GM12878 (cell line): ENCODE measurements around the gene DENND1B. TPM values are rescaled to one million over a fixed set of nuclear protein-coding genes. Genes with fewer than 3 reads are reported as not detected.

Source experiments
- ATAC-seq: fragments of 200-7000 bp; cut with Tn5 transposase; 3 replicates; pipeline ENCODE4 v1.9.1; 2020; ENCODE audit warnings: mild to moderate bottlenecking, moderate library complexity
- BruUV-seq: library from RNA; stranded (reverse); fragments of 400-500 nt; replicated peaks from 2 replicates; lab custom pipeline; 2021; lab: Mats Ljungman, UMichigan
- CTCF ChIA-PET: fragments of 300-600 bp; sonication (Branson Sonifier 250); formaldehyde crosslinking; extraction: SDS; loops from one replicate; lab custom pipeline; 2021; ENCODE audit warnings: inconsistent platforms; lab: Yijun Ruan, JAX
- POLR2A ChIA-PET: fragments of 350-600 bp; formaldehyde crosslinking; extraction: SDS; loops from one replicate; lab custom pipeline; 2021; ENCODE audit warnings: inconsistent platforms; lab: Charles Lee
- RAD21 ChIA-PET: fragments of 300-600 bp; sonication (Branson Sonifier 250); formaldehyde crosslinking; loops from one replicate; lab custom pipeline; 2023; ENCODE audit warnings: antibody characterized with exemption; ENCODE audit not compliant: unreplicated experiment; lab: Charles Lee
- SMC1A ChIA-PET: fragments of 300-600 bp; sonication (Branson Sonifier 250); formaldehyde crosslinking; loops from one replicate; lab custom pipeline; 2023; ENCODE audit not compliant: unreplicated experiment, uncharacterized antibody; lab: Charles Lee
- DNase-seq: peaks from one replicate; pipeline ENCODE4 v3.0.0-alpha.2; 2011; ENCODE audit warnings: low read depth, low spot score
- FAIRE-seq: peaks from 3 replicates; lab custom pipeline; 2011; peaks lifted over from hg19 to GRCh38; lab: Jason Lieb, UNC
- H2AFZ ChIP-seq: 2 replicates; pipeline ENCODE4 v1.6.0; 2011; ENCODE audit warnings: low read depth, low read length, control low read depth; ENCODE audit not compliant: control insufficient read depth
- H3K27ac ChIP-seq: 2 replicates; pipeline ENCODE4 v1.5.1; 2011; ENCODE audit warnings: control low read depth; ENCODE audit not compliant: control insufficient read depth, insufficient read depth
- H3K27me3 ChIP-seq, 2 experiments: replicated peaks in 1 of 2; 2 replicates each; pipeline versions ENCODE4 v1.6.0 to v1.6.1; 2011; ENCODE audit warnings: low read length in 1 of 2; ENCODE audit not compliant: control insufficient read depth in 2 of 2, insufficient read depth in 2 of 2
- H3K36me3 ChIP-seq, 2 experiments: 2 replicates each; pipeline ENCODE4 v1.5.1; 2011; ENCODE audit warnings: low read length in 1 of 2; ENCODE audit not compliant: control insufficient read depth in 2 of 2, insufficient read depth in 2 of 2
- H3K4me1 ChIP-seq: 2 replicates; pipeline ENCODE4 v1.6.1; 2011; ENCODE audit warnings: mild to moderate bottlenecking, low read length, moderate library complexity, mixed read lengths; ENCODE audit not compliant: control insufficient read depth, insufficient read depth
- H3K4me2 ChIP-seq: 2 replicates; pipeline ENCODE4 v1.6.0; 2011; ENCODE audit warnings: control low read depth; ENCODE audit not compliant: control insufficient read depth, insufficient read depth
- H3K4me3 ChIP-seq: fragments of 200-600 bp; sonication (generic); 2 replicates; pipeline ENCODE4 v1.5.1; 2016
- H3K79me2 ChIP-seq: 2 replicates; pipeline ENCODE4 v1.6.0; 2011; ENCODE audit warnings: low read length; ENCODE audit not compliant: control insufficient read depth, insufficient read depth
- H3K9ac ChIP-seq: 2 replicates; pipeline ENCODE4 v1.8.0; 2011; ENCODE audit warnings: low read length, control low read depth, mixed read lengths; ENCODE audit not compliant: control insufficient read depth, insufficient read depth
- H3K9me3 ChIP-seq: replicated peaks from 3 replicates; pipeline ENCODE4 v1.5.1; 2011; ENCODE audit warnings: mild to moderate bottlenecking, low read length; ENCODE audit not compliant: control insufficient read depth, insufficient read depth
- H4K20me1 ChIP-seq: 2 replicates; pipeline ENCODE4 v1.6.0; 2011; ENCODE audit not compliant: control insufficient read depth, insufficient read depth
- CBX5 ChIP-seq: sonication (generic); IDR thresholded peaks from 2 replicates; pipeline ENCODE4 v1.6.1; 2016; ENCODE audit warnings: low read depth, moderate library complexity, mild to moderate bottlenecking, inconsistent platforms
- FOS ChIP-seq: IDR thresholded peaks from 3 replicates; pipeline ENCODE4 v1.6.1; 2011; ENCODE audit warnings: borderline replicate concordance; ENCODE audit not compliant: insufficient read length; ENCODE audit errors: extremely low read depth
- PAX8 ChIP-seq: fragments of 450-650 bp; IDR thresholded peaks from 2 replicates; pipeline ENCODE4 v1.6.1; 2017; ENCODE audit warnings: mild to moderate bottlenecking, moderate library complexity
- ZNF217 ChIP-seq: fragments of 450-650 bp; IDR thresholded peaks from 2 replicates; pipeline ENCODE4 v1.6.1; 2017; ENCODE audit warnings: antibody characterized with exemption, mild to moderate bottlenecking
- ZNF622 ChIP-seq: fragments of 450-650 bp; IDR thresholded peaks from 2 replicates; pipeline ENCODE4 v1.6.1; 2017; ENCODE audit warnings: mild to moderate bottlenecking, inconsistent platforms
- WGBS: methylation state at CpG from one replicate; pipeline ENCODE4 v1.1.6; 2016; ENCODE audit warnings: low lambda C conversion rate; ENCODE audit not compliant: insufficient replicate concordance, insufficient coverage; ENCODE audit errors: missing lambda C conversion rate; 5-methylcytosine and 5-hydroxymethylcytosine counted together
- in situ Hi-C: fragments of 300-500 bp; cut with MboI; formaldehyde crosslinking; loops from 9 replicates; pipeline ENCODE4 v1.14.3; 2018; ENCODE audit warnings: mixed read lengths
- intact Hi-C: fragments of 100-400 bp; cut with micrococcal nuclease; formaldehyde crosslinking; loops from one replicate; pipeline ENCODE4 v1.14.2; 2022; ENCODE audit not compliant: unreplicated experiment
- polyA plus RNA-seq, 11 experiments: library from polyadenylated mRNA; depleted of rRNA in 4 of 11; unstranded in 6 of 11; stranded (reverse) in 5 of 11; fragments of >200 nt; fragmentation: Nextera tagmentation in 4 of 11; fragmentation: Illumina TruSeq in 1 of 11; extraction: Ambion mirVana in 4 of 11; extraction: Trizol in 1 of 11; gene quantifications; 1 replicate in 1 of 11; 2 replicates in 10 of 11; pipeline versions ENCODE4 v1.2.1 to v1.2.3, GENCODE V29; 2011 to 2016; ENCODE audit warnings: inconsistent platforms in 2 of 11, missing spikeins in 2 of 11, low read depth in 1 of 11
- total RNA-seq, 4 experiments: library from RNA; depleted of rRNA in 3 of 4; stranded (reverse); fragments of >200 nt in 3 of 4; fragmentation: Illumina TruSeq in 1 of 4; extraction: Trizol in 1 of 4; gene quantifications; 2 replicates each; pipeline versions ENCODE4 v1.2.1 to v1.2.3, GENCODE V29; 2013 to 2021
- TF ChIP-seq, protein P1 (sequence below): IDR thresholded peaks from 2 replicates; pipeline ENCODE4 v1.6.1; 2012; ENCODE audit warnings: mild to moderate bottlenecking, low read depth, low read length
- TF ChIP-seq, protein P2 (sequence below): fragments of 450-650 bp; IDR thresholded peaks from 2 replicates; pipeline ENCODE4 v1.6.1; 2017; ENCODE audit warnings: antibody characterized with exemption, mild to moderate bottlenecking, moderate library complexity
- TF ChIP-seq, protein P3 (sequence below): IDR thresholded peaks from 2 replicates; pipeline ENCODE4 v1.6.1; 2011; ENCODE audit warnings: mild to moderate bottlenecking, low read depth, low read length, moderate library complexity; ENCODE audit not compliant: insufficient replicate concordance

DENND1B gene
- total and polyA plus RNA-seq, 10 of the 15 experiments (the other 5 are each of a cell fraction or from before 2014, with no cell fraction given) = 1.7 to 10.7 (median 8.0) TPM

DNA sequence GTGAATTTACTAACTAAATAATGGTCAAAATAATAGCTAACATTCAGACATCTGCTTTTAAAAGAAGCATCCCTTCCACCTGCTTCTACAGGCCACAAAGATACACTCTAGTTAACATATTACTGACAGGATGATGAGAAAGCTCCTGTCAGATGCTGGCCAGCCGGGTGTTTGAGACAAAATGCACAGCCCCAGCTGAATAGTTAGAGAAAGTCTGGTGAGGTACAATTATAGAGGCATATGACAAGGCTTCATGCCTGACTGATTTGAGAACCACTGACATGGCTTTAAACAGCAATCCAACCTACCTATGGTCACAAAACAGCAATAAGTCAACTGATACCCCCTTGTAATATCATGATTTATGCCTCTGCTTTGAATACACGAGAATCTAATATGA lies 137.0 kb downstream of the DENND1B start:
- no peak overlapping the region for H3K4me3 ChIP-seq
- POLR2A ChIA-PET = no interaction called here
- H4K20me1 ChIP-seq = no peaks in the 10 kb centered on the region
- H3K9me3 ChIP-seq = no peaks in the 10 kb centered on the region; the same call in 2 of the 3 replicates
- TF ChIP-seq, protein P1, sequence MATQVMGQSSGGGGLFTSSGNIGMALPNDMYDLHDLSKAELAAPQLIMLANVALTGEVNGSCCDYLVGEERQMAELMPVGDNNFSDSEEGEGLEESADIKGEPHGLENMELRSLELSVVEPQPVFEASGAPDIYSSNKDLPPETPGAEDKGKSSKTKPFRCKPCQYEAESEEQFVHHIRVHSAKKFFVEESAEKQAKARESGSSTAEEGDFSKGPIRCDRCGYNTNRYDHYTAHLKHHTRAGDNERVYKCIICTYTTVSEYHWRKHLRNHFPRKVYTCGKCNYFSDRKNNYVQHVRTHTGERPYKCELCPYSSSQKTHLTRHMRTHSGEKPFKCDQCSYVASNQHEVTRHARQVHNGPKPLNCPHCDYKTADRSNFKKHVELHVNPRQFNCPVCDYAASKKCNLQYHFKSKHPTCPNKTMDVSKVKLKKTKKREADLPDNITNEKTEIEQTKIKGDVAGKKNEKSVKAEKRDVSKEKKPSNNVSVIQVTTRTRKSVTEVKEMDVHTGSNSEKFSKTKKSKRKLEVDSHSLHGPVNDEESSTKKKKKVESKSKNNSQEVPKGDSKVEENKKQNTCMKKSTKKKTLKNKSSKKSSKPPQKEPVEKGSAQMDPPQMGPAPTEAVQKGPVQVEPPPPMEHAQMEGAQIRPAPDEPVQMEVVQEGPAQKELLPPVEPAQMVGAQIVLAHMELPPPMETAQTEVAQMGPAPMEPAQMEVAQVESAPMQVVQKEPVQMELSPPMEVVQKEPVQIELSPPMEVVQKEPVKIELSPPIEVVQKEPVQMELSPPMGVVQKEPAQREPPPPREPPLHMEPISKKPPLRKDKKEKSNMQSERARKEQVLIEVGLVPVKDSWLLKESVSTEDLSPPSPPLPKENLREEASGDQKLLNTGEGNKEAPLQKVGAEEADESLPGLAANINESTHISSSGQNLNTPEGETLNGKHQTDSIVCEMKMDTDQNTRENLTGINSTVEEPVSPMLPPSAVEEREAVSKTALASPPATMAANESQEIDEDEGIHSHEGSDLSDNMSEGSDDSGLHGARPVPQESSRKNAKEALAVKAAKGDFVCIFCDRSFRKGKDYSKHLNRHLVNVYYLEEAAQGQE = no peak
- TF ChIP-seq PAX8 = no peak
- no peak for TF ChIP-seq ZNF622
- WGBS = 18% methylated on average over 2 of the region's 2 CpGs
- H3K27me3 ChIP-seq = no peaks in the 10 kb centered on the region
- H3K4me2 ChIP-seq = no peak overlapping the region
- H3K9ac ChIP-seq = no peak overlapping the region
- CTCF ChIA-PET = interaction anchor here (0.6 kb wide), 1 partner anchor 255 kb away, joined by 3 read pairs; no protein-coding TSS in a partner anchor
- BruUV-seq = no TSS peak
- ATAC-seq = peak; percentile 77
- H3K36me3 ChIP-seq = no peaks in the 10 kb centered on the region
- FAIRE-seq = no peak
- H3K79me2 ChIP-seq = no peaks in the 10 kb centered on the region
- in situ Hi-C loops = no loop called here
- no peak overlapping the region for H3K27ac ChIP-seq
- RAD21 ChIA-PET = interaction anchor here (1.0 kb wide), 1 partner anchor 169 kb away, joined by 3 read pairs; no protein-coding TSS in a partner anchor
- SMC1A ChIA-PET = interaction anchor here (1.0 kb wide), 1 partner anchor 19 kb away, joined by 5 read pairs; no protein-coding TSS in a partner anchor
- H3K4me1 ChIP-seq = no peaks in the 10 kb centered on the region
- intact Hi-C loops = no loop called here
- no peak overlapping the region for H2AFZ ChIP-seq
- DNase-seq = no peak

DNA sequence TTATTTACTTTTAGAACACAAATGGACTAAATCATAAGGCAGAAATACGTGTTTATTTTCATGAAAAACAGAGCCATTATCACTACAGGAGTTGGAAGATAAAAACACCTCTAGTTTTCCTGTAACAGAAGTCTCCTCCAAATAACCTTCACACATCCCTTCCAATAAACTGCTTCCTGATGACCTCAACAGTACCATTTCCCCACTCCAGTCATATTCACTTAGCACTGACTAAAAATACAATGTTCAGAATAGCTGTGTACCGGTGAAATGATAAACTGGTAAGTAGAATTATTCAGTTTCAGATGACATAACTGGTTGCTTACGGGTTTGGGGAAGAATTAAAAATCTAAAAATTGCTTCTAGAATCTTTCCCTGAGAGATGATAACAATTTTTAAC lies 137.9 kb downstream of the DENND1B start:
- H2AFZ ChIP-seq = no peak overlapping the region
- BruUV-seq = no TSS peak
- no peaks in the 10 kb centered on the region for H3K27me3 ChIP-seq
- WGBS = 39% methylated on average over 3 of the region's 3 CpGs
- H3K27ac ChIP-seq = no peak overlapping the region
- H3K9ac ChIP-seq = no peak overlapping the region
- DNase-seq (no peak), ATAC-seq (no peak), FAIRE-seq (no peak)
- H3K4me2 ChIP-seq = no peak overlapping the region
- intact Hi-C loops (no loop called here), in situ Hi-C loops (no loop called here)
- SMC1A ChIA-PET = no interaction called here
- H3K4me3 ChIP-seq = no peak overlapping the region
- no peaks in the 10 kb centered on the region; the same call in 2 of the 3 replicates for H3K9me3 ChIP-seq
- CTCF ChIA-PET = no interaction called here
- no peaks in the 10 kb centered on the region for H3K4me1 ChIP-seq
- RAD21 ChIA-PET = interaction anchor here (1.0 kb wide), 2 partner anchors 20 to 170 kb away, joined by 3 read pairs; no protein-coding TSS in a partner anchor
- H3K36me3 ChIP-seq = no peaks in the 10 kb centered on the region
- no peaks in the 10 kb centered on the region for H4K20me1 ChIP-seq
- H3K79me2 ChIP-seq = no peaks in the 10 kb centered on the region
- POLR2A ChIA-PET = no interaction called here
- TF ChIP-seq ZNF217 (no peak), CBX5 (no peak), FOS (no peak)
- TF ChIP-seq, protein P2, sequence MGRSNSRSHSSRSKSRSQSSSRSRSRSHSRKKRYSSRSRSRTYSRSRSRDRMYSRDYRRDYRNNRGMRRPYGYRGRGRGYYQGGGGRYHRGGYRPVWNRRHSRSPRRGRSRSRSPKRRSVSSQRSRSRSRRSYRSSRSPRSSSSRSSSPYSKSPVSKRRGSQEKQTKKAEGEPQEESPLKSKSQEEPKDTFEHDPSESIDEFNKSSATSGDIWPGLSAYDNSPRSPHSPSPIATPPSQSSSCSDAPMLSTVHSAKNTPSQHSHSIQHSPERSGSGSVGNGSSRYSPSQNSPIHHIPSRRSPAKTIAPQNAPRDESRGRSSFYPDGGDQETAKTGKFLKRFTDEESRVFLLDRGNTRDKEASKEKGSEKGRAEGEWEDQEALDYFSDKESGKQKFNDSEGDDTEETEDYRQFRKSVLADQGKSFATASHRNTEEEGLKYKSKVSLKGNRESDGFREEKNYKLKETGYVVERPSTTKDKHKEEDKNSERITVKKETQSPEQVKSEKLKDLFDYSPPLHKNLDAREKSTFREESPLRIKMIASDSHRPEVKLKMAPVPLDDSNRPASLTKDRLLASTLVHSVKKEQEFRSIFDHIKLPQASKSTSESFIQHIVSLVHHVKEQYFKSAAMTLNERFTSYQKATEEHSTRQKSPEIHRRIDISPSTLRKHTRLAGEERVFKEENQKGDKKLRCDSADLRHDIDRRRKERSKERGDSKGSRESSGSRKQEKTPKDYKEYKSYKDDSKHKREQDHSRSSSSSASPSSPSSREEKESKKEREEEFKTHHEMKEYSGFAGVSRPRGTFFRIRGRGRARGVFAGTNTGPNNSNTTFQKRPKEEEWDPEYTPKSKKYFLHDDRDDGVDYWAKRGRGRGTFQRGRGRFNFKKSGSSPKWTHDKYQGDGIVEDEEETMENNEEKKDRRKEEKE = no peak
- TF ChIP-seq, protein P3, sequence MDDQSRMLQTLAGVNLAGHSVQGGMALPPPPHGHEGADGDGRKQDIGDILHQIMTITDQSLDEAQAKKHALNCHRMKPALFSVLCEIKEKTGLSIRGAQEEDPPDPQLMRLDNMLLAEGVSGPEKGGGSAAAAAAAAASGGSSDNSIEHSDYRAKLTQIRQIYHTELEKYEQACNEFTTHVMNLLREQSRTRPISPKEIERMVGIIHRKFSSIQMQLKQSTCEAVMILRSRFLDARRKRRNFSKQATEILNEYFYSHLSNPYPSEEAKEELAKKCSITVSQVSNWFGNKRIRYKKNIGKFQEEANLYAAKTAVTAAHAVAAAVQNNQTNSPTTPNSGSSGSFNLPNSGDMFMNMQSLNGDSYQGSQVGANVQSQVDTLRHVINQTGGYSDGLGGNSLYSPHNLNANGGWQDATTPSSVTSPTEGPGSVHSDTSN = no peak
